ENCODE results near the gene MYBBP1A. TPM values are rescaled to one million over a fixed set of nuclear protein-coding genes. Genes with fewer than 3 reads are reported as not detected.

MYBBP1A gene
- total RNA-seq, 1 experiment from 2014 or later, result 123 TPM

DNA sequence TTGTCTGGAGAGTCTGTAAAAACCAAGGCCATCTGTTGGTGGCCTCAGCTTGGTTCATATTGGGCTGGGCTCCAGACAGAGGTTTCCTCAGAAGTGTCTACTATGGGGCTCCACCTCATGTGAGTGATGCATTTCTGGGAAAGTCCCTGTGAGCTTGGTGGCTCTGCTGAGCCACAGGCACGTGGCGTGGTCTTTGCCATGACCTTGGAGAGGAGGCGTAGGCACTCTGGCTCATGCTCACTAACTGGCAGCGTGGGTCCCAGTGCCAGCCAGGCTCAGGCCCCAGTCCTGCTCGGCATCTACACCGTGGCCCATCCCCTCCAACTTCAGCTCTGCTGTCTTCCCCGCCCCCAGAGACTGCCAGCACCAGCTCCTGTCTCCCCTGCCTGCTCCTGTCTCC, 18.5 kb upstream of the MYBBP1A start:
- Mint-ChIP-seq H3K36me3 (ENCODE audit: insufficient read depth, unreplicated experiment) (no peaks in the 10 kb centered on the region), H3K4me1 (ENCODE audit: insufficient read depth, unreplicated experiment) (no peaks in the 10 kb centered on the region), H3K27me3 (ENCODE audit: insufficient read depth, unreplicated experiment) (no peaks in the 10 kb centered on the region), H3K4me3 (ENCODE audit: unreplicated experiment) (no peak overlapping the region), H3K9me3 (ENCODE audit: unreplicated experiment) (no peaks in the 10 kb centered on the region), H3K27ac (ENCODE audit: low read depth, unreplicated experiment) (no peak overlapping the region)
- TF ChIP-seq, protein P1, sequence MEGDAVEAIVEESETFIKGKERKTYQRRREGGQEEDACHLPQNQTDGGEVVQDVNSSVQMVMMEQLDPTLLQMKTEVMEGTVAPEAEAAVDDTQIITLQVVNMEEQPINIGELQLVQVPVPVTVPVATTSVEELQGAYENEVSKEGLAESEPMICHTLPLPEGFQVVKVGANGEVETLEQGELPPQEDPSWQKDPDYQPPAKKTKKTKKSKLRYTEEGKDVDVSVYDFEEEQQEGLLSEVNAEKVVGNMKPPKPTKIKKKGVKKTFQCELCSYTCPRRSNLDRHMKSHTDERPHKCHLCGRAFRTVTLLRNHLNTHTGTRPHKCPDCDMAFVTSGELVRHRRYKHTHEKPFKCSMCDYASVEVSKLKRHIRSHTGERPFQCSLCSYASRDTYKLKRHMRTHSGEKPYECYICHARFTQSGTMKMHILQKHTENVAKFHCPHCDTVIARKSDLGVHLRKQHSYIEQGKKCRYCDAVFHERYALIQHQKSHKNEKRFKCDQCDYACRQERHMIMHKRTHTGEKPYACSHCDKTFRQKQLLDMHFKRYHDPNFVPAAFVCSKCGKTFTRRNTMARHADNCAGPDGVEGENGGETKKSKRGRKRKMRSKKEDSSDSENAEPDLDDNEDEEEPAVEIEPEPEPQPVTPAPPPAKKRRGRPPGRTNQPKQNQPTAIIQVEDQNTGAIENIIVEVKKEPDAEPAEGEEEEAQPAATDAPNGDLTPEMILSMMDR (IDR thresholded peaks at IDR 0.05; ENCODE audit: unreplicated experiment), result no peak
- ChIA-PET CTCF (interaction anchor here (1.2 kb wide), 1 partner anchor 8 kb away, joined by 5 read pairs; no protein-coding TSS in a partner anchor), POLR2A (interaction anchor here (1.0 kb wide), 1 partner anchor 16 kb away, joined by 5 read pairs; no protein-coding TSS in a partner anchor)
- DNase-seq (ENCODE audit: unreplicated experiment), result no peak
- BruUV-seq (replicated peaks), result no TSS peak
- intact Hi-C loops (cut with micrococcal nuclease), result no loop called here

DNA sequence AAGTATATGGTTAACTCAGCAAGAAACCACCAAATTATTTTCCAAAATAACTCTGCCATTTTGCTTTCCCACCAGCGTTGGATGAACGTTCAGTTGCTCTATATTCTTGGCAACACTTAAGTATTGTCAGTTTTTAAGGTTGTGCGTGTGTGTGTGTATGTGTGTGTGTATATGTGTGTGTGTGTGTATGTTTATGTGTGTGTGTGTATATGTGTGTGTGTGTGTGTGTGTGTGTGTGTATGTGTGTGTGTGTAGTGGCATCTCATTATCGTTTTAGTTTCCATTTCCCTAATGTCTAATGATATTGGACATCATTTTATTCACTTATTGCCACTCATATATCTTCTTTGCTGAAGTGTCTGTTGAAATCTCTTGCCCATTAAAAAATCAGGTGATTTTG, 17.9 kb upstream of the MYBBP1A start:
- BruUV-seq (replicated peaks), result no TSS peak
- Mint-ChIP-seq H3K36me3 (ENCODE audit: insufficient read depth, unreplicated experiment) (no peaks in the 10 kb centered on the region), H3K4me3 (ENCODE audit: unreplicated experiment) (no peak overlapping the region), H3K27ac (ENCODE audit: low read depth, unreplicated experiment) (no peak overlapping the region), H3K4me1 (ENCODE audit: insufficient read depth, unreplicated experiment) (no peaks in the 10 kb centered on the region), H3K9me3 (ENCODE audit: unreplicated experiment) (no peaks in the 10 kb centered on the region), H3K27me3 (ENCODE audit: insufficient read depth, unreplicated experiment) (no peaks in the 10 kb centered on the region)
- DNase-seq (ENCODE audit: unreplicated experiment), result no peak
- ChIA-PET CTCF (interaction anchor here (1.2 kb wide), 1 partner anchor 8 kb away, joined by 5 read pairs; no protein-coding TSS in a partner anchor), POLR2A (no interaction called here)
- TF ChIP-seq, protein P1 (IDR thresholded peaks at IDR 0.05; ENCODE audit: unreplicated experiment), result no peak
- intact Hi-C loops (cut with micrococcal nuclease), result no loop called here

DNA sequence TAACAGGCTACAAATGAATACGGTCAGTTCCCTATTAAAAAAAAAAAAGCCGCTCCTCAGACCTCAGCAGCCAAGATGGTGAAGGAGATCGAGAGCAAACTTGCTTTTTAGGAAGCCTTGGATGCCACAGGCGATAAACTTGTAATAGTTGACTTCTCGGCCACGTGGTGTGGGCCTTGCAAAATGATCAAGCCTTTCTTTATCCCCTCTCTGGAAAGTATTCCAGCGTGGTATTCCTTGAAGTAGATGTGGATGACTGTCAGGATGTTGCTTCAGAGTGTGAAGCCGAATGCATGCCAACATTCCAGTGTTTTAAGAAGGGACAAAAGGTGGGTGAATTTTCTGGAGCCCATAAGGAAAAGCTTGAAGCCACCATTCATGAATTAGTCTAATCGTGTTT, 16.9 kb upstream of the MYBBP1A start:
- Mint-ChIP-seq H3K27me3 (ENCODE audit: insufficient read depth, unreplicated experiment) (no peaks in the 10 kb centered on the region), H3K9me3 (ENCODE audit: unreplicated experiment) (no peaks in the 10 kb centered on the region), H3K4me1 (ENCODE audit: insufficient read depth, unreplicated experiment) (no peaks in the 10 kb centered on the region), H3K4me3 (ENCODE audit: unreplicated experiment) (no peak overlapping the region), H3K36me3 (ENCODE audit: insufficient read depth, unreplicated experiment) (no peaks in the 10 kb centered on the region), H3K27ac (ENCODE audit: low read depth, unreplicated experiment) (no peak overlapping the region)
- DNase-seq (ENCODE audit: unreplicated experiment), result no peak
- BruUV-seq (replicated peaks), result no TSS peak
- POLR2A ChIA-PET, result interaction anchor here (0.7 kb wide), 1 partner anchor 12 kb away, joined by 3 read pairs; no protein-coding TSS in a partner anchor
- intact Hi-C loops (cut with micrococcal nuclease), result no loop called here
- TF ChIP-seq, protein P1 (IDR thresholded peaks at IDR 0.05; ENCODE audit: unreplicated experiment), result no peak
- CTCF ChIA-PET, result no interaction called here

DNA sequence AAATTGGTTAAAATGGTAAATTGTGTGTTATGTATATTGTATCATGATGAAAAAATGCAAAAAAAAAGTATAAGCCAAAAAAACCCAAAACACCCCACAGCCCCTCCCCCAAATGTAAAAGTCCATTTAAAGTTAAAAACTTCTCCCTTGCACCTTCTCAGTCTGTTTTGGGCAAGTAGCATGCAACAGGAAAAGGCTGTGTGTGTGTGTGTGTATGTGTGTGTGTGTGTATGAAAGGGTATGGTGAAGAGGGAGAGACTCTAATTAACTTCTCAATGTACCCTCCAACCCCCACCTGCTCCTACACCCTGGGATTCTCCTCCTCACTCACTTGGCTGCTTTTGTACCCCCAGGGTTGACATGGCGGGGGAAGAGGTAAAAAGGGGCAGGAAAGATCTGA, 14.4 kb upstream of the MYBBP1A start:
- DNase-seq (ENCODE audit: unreplicated experiment), result no peak
- Mint-ChIP-seq H3K4me3 (ENCODE audit: unreplicated experiment) (no peak overlapping the region), H3K27ac (ENCODE audit: low read depth, unreplicated experiment) (no peak overlapping the region), H3K27me3 (ENCODE audit: insufficient read depth, unreplicated experiment) (no peaks in the 10 kb centered on the region), H3K4me1 (ENCODE audit: insufficient read depth, unreplicated experiment) (peaks cover 4% of the 10 kb centered on the region), H3K36me3 (ENCODE audit: insufficient read depth, unreplicated experiment) (no peaks in the 10 kb centered on the region), H3K9me3 (ENCODE audit: unreplicated experiment) (no peaks in the 10 kb centered on the region)
- TF ChIP-seq, protein P1 (IDR thresholded peaks at IDR 0.05; ENCODE audit: unreplicated experiment), result no peak
- BruUV-seq (replicated peaks), result no TSS peak
- ChIA-PET CTCF (interaction anchor here (0.6 to 6.8 kb wide), 4 partner anchors 17 to 78 kb away, joined by 3 to 191 read pairs (median 4); no protein-coding TSS in a partner anchor), POLR2A (no interaction called here)
- intact Hi-C loops (cut with micrococcal nuclease), result loop anchor here (5.0 to 10.0 kb wide), 2 partner anchors 333 to 495 kb away; partner anchors contain the start of gene CHRNE

Data from MCF 10A (cell line).